OCI-LY7 (cell line): Measurements from ENCODE around the gene WSB2. TPM values are rescaled to one million over a fixed set of nuclear protein-coding genes. Genes with fewer than 3 reads are reported as not detected.
"Not testable (repeated sequence)": the region's sequence is repeated elsewhere in the genome, so short reads cannot be mapped to it uniquely, and the experiment has no call there.

Experiments used
- BruUV-seq: library from RNA; stranded (reverse); fragments of 400-500 nt; replicated peaks from 2 replicates; lab custom pipeline; 2021; lab: Mats Ljungman, UMichigan
- CTCF ChIA-PET: fragments of 300-600 bp; sonication (Branson Sonifier 250); formaldehyde crosslinking; loops from one replicate; lab custom pipeline; 2022; ENCODE audit warnings: antibody characterized with exemption; ENCODE audit not compliant: unreplicated experiment; lab: Charles Lee
- POLR2A ChIA-PET: fragments of 300-600 bp; sonication (Branson Sonifier 250); formaldehyde crosslinking; loops from one replicate; lab custom pipeline; 2022; ENCODE audit warnings: antibody characterized with exemption; lab: Charles Lee
- DNase-seq: peaks from one replicate; pipeline ENCODE4 v3.0.0-alpha.2; 2015; ENCODE audit warnings: low spot score
- H2AFZ ChIP-seq: fragments of 200-600 bp; sonication (generic), shearing (Covaris generic); 2 replicates; pipeline ENCODE4 v1.6.1; 2014; ENCODE audit warnings: mild to moderate bottlenecking, antibody characterized with exemption, low read length, moderate library complexity
- H3K27ac ChIP-seq: fragments of 200-600 bp; sonication (generic); 2 replicates; pipeline ENCODE4 v1.5.1; 2014; ENCODE audit warnings: mixed run types, low read depth, mild to moderate bottlenecking, moderate library complexity, low read length, inconsistent platforms; ENCODE audit not compliant: poor library complexity, severe bottlenecking
- H3K36me3 ChIP-seq: fragments of 200-600 bp; sonication (generic); 2 replicates; pipeline ENCODE4 v1.6.1; 2014; ENCODE audit warnings: mild to moderate bottlenecking, antibody characterized with exemption, low read length, moderate library complexity, mixed read lengths; ENCODE audit not compliant: insufficient read depth
- H3K4me1 ChIP-seq: fragments of 200-600 bp; sonication (generic); 2 replicates; pipeline ENCODE4 v1.5.1; 2014; ENCODE audit warnings: mild to moderate bottlenecking, low read length; ENCODE audit not compliant: insufficient read depth, poor library complexity, severe bottlenecking
- H3K4me2 ChIP-seq: fragments of 200-600 bp; sonication (generic); 2 replicates; pipeline ENCODE4 v1.6.1; 2014; ENCODE audit warnings: mild to moderate bottlenecking, low read length
- H3K4me3 ChIP-seq: fragments of 200-600 bp; sonication (generic); 2 replicates; pipeline ENCODE4 v1.5.1; 2014; ENCODE audit warnings: mild to moderate bottlenecking, low read depth, low read length; ENCODE audit not compliant: poor library complexity, severe bottlenecking
- H3K79me2 ChIP-seq: fragments of 200-600 bp; sonication (generic); 2 replicates; pipeline ENCODE4 v1.6.1; 2016; ENCODE audit warnings: low read depth, mild to moderate bottlenecking, low read length, moderate library complexity, mixed read lengths; ENCODE audit not compliant: insufficient read depth
- H3K9me2 ChIP-seq: fragments of 200-600 bp; sonication (generic); 2 replicates; pipeline ENCODE4 v1.6.1; 2016; ENCODE audit warnings: mild to moderate bottlenecking, low read length, mixed read lengths; ENCODE audit not compliant: insufficient read depth
- H3K9me3 ChIP-seq: fragments of 200-600 bp; sonication (generic); 2 replicates; pipeline ENCODE4 v1.6.1; 2014; ENCODE audit warnings: mild to moderate bottlenecking, mixed run types, low read length, mixed read lengths
- H4K20me1 ChIP-seq: fragments of 200-600 bp; sonication (generic); 2 replicates; pipeline ENCODE4 v1.6.1; 2014; ENCODE audit warnings: mild to moderate bottlenecking, antibody characterized with exemption, low read length, moderate library complexity, mixed read lengths; ENCODE audit not compliant: insufficient read depth
- EZH2phosphoT487 ChIP-seq: fragments of 200-600 bp; sonication (generic); IDR thresholded peaks from 2 replicates; pipeline ENCODE4 v1.6.1; 2018; ENCODE audit warnings: low read depth, borderline replicate concordance, mild to moderate bottlenecking, mixed run types, antibody characterized with exemption, low read length, moderate library complexity, mixed read lengths
- intact Hi-C: fragments of 100-400 bp; cut with micrococcal nuclease; formaldehyde crosslinking; loops from one replicate; pipeline ENCODE4 v1.10.0; 2022; ENCODE audit not compliant: unreplicated experiment
- total RNA-seq, 2 experiments: library from RNA; depleted of rRNA in 1 of 2; stranded (reverse); fragments of >200 nt in 1 of 2; shearing (Covaris generic) in 1 of 2; gene quantifications; 2 replicates each; pipeline ENCODE4 v1.2.3, GENCODE V29; 2014 to 2022
- TF ChIP-seq, protein P1 (sequence below): fragments of 200-600 bp; sonication (generic); conservative IDR thresholded peaks from 2 replicates; pipeline ENCODE4 v1.5.1; 2014; ENCODE audit warnings: mild to moderate bottlenecking, antibody characterized with exemption, low read length, moderate library complexity, mixed read lengths

WSB2 gene
- total RNA-seq, 2 experiments from 2014 or later, result 31.9 to 34.4 TPM

DNA sequence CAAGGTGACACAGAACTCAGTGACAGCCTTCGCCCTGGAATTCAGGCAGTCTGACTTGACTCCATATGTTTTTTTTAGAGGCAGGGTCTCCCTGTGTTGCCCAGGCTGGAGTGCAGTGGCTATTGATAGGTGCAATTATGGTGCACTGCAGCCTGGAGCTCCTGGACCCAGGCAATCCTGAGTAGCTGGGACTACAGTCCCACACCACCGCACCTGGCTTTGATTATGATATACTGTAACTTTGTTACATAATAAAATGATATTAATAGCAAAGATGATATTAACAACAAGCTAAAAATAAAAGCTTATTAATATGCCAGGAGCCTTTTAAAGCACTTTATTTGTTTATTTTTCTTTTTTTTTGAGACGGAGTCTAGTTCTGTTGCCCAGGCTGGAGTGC lies 33.1 kb upstream of the WSB2 start:
- intact Hi-C loops, result no loop called here
- Histone ChIP-seq H3K27ac (no peak overlapping the region), H3K9me2 (no peaks in the 10 kb centered on the region), H3K4me2 (no peak overlapping the region), H3K9me3 (no peaks in the 10 kb centered on the region), H4K20me1 (no peaks in the 10 kb centered on the region), H3K4me3 (no peak overlapping the region), H3K79me2 (no peaks in the 10 kb centered on the region), H2AFZ (no peak overlapping the region), H3K4me1 (no peaks in the 10 kb centered on the region), H3K36me3 (no peaks in the 10 kb centered on the region)
- DNase-seq, result no peak
- BruUV-seq, result no TSS peak
- ChIA-PET CTCF (no interaction called here), POLR2A (interaction anchor here (0.6 to 0.7 kb wide), 2 partner anchors 32 to 219 kb away, joined by 3 read pairs; no protein-coding TSS in a partner anchor)
- no peak for TF ChIP-seq EZH2phosphoT487
- TF ChIP-seq, protein P1, sequence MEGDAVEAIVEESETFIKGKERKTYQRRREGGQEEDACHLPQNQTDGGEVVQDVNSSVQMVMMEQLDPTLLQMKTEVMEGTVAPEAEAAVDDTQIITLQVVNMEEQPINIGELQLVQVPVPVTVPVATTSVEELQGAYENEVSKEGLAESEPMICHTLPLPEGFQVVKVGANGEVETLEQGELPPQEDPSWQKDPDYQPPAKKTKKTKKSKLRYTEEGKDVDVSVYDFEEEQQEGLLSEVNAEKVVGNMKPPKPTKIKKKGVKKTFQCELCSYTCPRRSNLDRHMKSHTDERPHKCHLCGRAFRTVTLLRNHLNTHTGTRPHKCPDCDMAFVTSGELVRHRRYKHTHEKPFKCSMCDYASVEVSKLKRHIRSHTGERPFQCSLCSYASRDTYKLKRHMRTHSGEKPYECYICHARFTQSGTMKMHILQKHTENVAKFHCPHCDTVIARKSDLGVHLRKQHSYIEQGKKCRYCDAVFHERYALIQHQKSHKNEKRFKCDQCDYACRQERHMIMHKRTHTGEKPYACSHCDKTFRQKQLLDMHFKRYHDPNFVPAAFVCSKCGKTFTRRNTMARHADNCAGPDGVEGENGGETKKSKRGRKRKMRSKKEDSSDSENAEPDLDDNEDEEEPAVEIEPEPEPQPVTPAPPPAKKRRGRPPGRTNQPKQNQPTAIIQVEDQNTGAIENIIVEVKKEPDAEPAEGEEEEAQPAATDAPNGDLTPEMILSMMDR, result no peak

DNA sequence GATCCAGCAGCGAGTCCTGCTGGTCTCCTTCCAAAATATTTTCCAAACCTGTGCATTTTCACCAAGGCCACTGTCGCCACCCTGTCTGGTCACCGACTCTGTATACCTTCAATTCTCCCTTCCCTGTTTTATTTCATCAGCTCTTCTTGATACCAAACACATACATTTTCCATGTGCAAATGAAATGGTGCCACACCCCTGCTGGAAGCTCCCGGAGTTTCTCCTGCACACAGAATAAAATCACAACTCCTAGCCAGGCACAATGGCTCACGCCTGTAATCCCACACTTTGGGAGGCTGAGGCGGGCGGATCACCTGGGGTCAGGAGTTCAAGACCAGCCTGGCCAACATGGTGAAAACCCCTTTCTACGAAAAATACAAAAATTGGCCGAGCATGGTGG lies 28.8 kb upstream of the WSB2 start:
- POLR2A ChIA-PET, result interaction anchor here (0.6 to 1.1 kb wide), 2 partner anchors 25 to 26 kb away, joined by 3 to 7 read pairs; no protein-coding TSS in a partner anchor
- intact Hi-C loops, result no loop called here
- no peaks in the 10 kb centered on the region for H3K79me2 ChIP-seq

DNA sequence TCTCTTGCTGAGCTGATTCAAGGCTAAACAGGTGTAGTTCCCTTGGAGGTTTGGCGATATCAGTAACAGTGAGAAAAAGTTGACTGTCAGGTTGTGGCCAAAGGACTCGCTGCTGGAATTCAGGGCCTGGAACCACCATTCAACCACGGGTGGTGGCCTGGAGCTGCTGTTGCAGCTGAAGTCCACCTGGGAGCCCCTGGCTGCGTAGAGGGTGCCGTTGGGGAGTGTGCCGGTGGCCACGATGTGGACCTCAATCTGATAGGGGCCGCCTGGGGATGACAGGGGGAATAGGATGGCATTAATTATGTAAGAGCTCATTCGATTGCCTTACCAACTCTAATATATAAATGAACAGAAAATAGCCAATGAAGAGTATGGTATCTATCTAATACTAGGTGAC lies 21.2 kb upstream of the WSB2 start:
- Histone ChIP-seq H3K79me2 (no peaks in the 10 kb centered on the region), H3K9me2 (no peaks in the 10 kb centered on the region), H3K4me2 (no peak overlapping the region), H3K9me3 (no peaks in the 10 kb centered on the region), H3K36me3 (no peaks in the 10 kb centered on the region), H4K20me1 (no peaks in the 10 kb centered on the region), H3K4me1 (no peaks in the 10 kb centered on the region), H2AFZ (no peak overlapping the region), H3K4me3 (no peak overlapping the region), H3K27ac (no peak overlapping the region)
- BruUV-seq, result no TSS peak
- intact Hi-C loops, result no loop called here
- ChIA-PET POLR2A (interaction anchor here (1.0 kb wide), 1 partner anchor 53 kb away, joined by 3 read pairs; no protein-coding TSS in a partner anchor), CTCF (interaction anchor here (1.0 kb wide), 1 partner anchor 17 kb away, joined by 4 read pairs; no protein-coding TSS in a partner anchor)
- TF ChIP-seq, protein P1, result no peak
- no peak for TF ChIP-seq EZH2phosphoT487
- no peak for DNase-seq

More for the DNA sequence above, 28.8 kb upstream of the WSB2 start:
- Histone ChIP-seq H3K4me2 (no peak overlapping the region), H2AFZ (no peak overlapping the region), H3K4me1 (no peaks in the 10 kb centered on the region), H3K9me3 (no peaks in the 10 kb centered on the region), H3K4me3 (no peak overlapping the region), H3K27ac (no peak overlapping the region), H3K9me2 (no peaks in the 10 kb centered on the region), H4K20me1 (no peaks in the 10 kb centered on the region), H3K36me3 (no peaks in the 10 kb centered on the region)
- no peak for DNase-seq
- TF ChIP-seq, protein P1, result no peak
- TF ChIP-seq EZH2phosphoT487, result no peak
- no TSS peak for BruUV-seq
- CTCF ChIA-PET, result no interaction called here

DNA sequence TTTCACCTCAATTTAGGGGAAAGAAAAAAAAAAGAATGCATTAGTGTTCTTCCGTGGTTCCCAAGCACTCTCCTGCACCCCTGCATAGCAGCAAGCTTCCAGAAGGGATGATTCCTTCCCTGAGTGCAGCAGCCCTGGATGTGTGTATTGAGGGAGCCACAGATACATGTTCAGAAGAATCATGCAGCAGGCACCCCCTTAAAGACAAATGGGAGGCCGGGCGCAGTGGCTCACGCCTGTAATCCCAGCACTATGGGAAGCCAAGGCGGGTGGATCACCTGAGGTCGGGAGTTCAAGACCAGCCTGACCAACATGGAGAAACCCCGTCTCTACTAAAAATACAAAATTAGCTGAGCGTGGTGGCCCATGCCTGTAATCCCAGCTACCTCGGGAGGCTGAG lies 20.5 kb upstream of the WSB2 start:
- not testable (repeated sequence) for BruUV-seq, H3K4me1 ChIP-seq
- POLR2A ChIA-PET, result interaction anchor here (0.6 kb wide), 1 partner anchor 128 kb away, joined by 4 read pairs; no protein-coding TSS in a partner anchor

More for the DNA sequence above, 20.5 kb upstream of the WSB2 start:
- H3K27ac ChIP-seq, H3K79me2 ChIP-seq, H2AFZ ChIP-seq, H3K9me2 ChIP-seq, H4K20me1 ChIP-seq, CTCF ChIA-PET, H3K9me3 ChIP-seq, H3K4me3 ChIP-seq, intact Hi-C loops, H3K4me2 ChIP-seq, H3K36me3 ChIP-seq, DNase-seq: not testable (repeated sequence)
